ENCODE results near the gene XNDC1N. TPM values are rescaled to one million over a fixed set of nuclear protein-coding genes. Genes with fewer than 3 reads are reported as not detected.

The XNDC1N gene
- total RNA-seq, 1 experiment from 2014 or later, result 18.5 TPM

DNA sequence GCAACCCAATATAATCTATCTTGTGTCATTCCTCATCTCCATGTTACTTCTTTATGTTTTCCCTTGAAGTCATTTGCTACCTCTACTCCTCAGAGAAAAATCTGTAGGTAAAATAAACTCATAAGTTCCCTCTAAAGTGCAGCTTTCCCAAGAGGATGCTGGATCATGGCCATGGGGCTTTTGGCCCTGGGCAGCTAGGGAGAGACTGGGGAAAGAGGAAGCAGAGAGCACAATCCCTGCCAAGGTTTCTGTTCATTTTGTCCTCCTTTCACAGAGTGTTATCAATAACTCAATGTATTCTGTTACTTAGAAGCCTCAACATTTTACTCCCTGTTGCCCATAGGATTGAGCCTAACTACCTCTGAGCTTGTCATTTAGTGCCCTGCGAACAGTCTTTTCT is 9.4 kb upstream of the XNDC1N start:
- intact Hi-C loops (cut with micrococcal nuclease; ENCODE audit: unreplicated experiment), result no loop called here
- Mint-ChIP-seq H3K27me3 (ENCODE audit: unreplicated experiment) (no peaks in the 10 kb centered on the region), H3K36me3 (ENCODE audit: insufficient read depth, unreplicated experiment) (no peaks in the 10 kb centered on the region), H3K4me1 (ENCODE audit: low read depth, unreplicated experiment) (peaks cover 8% of the 10 kb centered on the region), H3K27ac (ENCODE audit: unreplicated experiment) (no peak overlapping the region), H3K9me3 (ENCODE audit: low read depth, unreplicated experiment) (no peaks in the 10 kb centered on the region), H3K4me3 (ENCODE audit: low read depth, unreplicated experiment) (no peak overlapping the region)
- BruUV-seq (replicated peaks), result no TSS peak
- TF ChIP-seq, protein P1, sequence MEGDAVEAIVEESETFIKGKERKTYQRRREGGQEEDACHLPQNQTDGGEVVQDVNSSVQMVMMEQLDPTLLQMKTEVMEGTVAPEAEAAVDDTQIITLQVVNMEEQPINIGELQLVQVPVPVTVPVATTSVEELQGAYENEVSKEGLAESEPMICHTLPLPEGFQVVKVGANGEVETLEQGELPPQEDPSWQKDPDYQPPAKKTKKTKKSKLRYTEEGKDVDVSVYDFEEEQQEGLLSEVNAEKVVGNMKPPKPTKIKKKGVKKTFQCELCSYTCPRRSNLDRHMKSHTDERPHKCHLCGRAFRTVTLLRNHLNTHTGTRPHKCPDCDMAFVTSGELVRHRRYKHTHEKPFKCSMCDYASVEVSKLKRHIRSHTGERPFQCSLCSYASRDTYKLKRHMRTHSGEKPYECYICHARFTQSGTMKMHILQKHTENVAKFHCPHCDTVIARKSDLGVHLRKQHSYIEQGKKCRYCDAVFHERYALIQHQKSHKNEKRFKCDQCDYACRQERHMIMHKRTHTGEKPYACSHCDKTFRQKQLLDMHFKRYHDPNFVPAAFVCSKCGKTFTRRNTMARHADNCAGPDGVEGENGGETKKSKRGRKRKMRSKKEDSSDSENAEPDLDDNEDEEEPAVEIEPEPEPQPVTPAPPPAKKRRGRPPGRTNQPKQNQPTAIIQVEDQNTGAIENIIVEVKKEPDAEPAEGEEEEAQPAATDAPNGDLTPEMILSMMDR (IDR thresholded peaks at IDR 0.05; ENCODE audit: unreplicated experiment), result no peak
- DNase-seq, result no peak
- CTCF ChIA-PET, result interaction anchor here (0.7 kb wide), 2 partner anchors 151 to 615 kb away, joined by 5 read pairs; no protein-coding TSS in a partner anchor

- H3K27ac Mint-ChIP-seq (ENCODE audit: unreplicated experiment), result no peak overlapping the region
- H3K4me3 Mint-ChIP-seq (ENCODE audit: low read depth, unreplicated experiment), result no peak overlapping the region
- H3K4me1 Mint-ChIP-seq (ENCODE audit: low read depth, unreplicated experiment), result peaks cover 11% of the 10 kb centered on the region
- H3K9me3 Mint-ChIP-seq (ENCODE audit: low read depth, unreplicated experiment), result no peaks in the 10 kb centered on the region
- no peak for DNase-seq
- TF ChIP-seq, protein P1 (IDR thresholded peaks at IDR 0.05; ENCODE audit: unreplicated experiment), result no peak
- intact Hi-C loops (cut with micrococcal nuclease; ENCODE audit: unreplicated experiment), result no loop called here
- CTCF ChIA-PET, result no interaction called here
- BruUV-seq (replicated peaks), result no TSS peak
- H3K27me3 Mint-ChIP-seq (ENCODE audit: unreplicated experiment), result no peaks in the 10 kb centered on the region
- no peaks in the 10 kb centered on the region for H3K36me3 Mint-ChIP-seq (ENCODE audit: insufficient read depth, unreplicated experiment)
Observed at GRCh38 chr11:71936825-71937224, 8.4 kb upstream of the XNDC1N start.

DNA sequence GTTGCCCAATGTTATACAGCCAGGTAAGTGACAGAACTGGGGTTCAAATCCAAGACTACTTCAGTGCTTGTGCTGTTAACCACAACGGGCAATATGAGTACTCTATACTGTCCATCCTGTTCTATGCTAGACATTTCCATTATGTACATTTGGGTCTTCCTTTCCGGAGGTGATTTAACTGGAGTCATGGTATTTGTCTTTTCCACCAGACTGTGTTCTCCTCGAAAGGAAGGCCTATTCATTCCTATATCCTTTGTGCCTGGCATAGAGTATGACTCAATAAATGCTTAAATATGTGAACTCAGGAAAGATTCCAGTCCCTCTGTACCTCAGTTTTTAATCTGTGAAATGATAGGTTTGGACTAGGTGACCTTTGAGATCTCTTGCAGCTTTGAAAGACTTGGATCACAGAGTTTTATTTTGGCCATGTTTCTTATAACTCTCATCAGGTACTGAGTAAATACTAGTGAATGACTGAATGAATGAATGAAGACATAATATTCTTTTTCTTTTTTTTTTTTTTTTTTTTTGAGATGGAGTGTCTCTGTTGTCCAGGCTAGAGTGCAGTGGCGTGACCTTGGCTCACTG is 7.0 kb upstream of the XNDC1N start:
- BruUV-seq (replicated peaks), result no TSS peak
- TF ChIP-seq, protein P1 (IDR thresholded peaks at IDR 0.05; ENCODE audit: unreplicated experiment), result no peak
- Mint-ChIP-seq H3K4me3 (ENCODE audit: low read depth, unreplicated experiment) (no peak overlapping the region), H3K4me1 (ENCODE audit: low read depth, unreplicated experiment) (peaks cover 20% of the 10 kb centered on the region), H3K27me3 (ENCODE audit: unreplicated experiment) (no peaks in the 10 kb centered on the region), H3K9me3 (ENCODE audit: low read depth, unreplicated experiment) (no peaks in the 10 kb centered on the region), H3K36me3 (ENCODE audit: insufficient read depth, unreplicated experiment) (no peaks in the 10 kb centered on the region), H3K27ac (ENCODE audit: unreplicated experiment) (no peak overlapping the region)
- no peak for DNase-seq
- intact Hi-C loops (cut with micrococcal nuclease; ENCODE audit: unreplicated experiment), result no loop called here
- CTCF ChIA-PET, result interaction anchor here (0.6 kb wide), 1 partner anchor 1208 kb away, joined by 3 read pairs; no protein-coding TSS in a partner anchor

DNA sequence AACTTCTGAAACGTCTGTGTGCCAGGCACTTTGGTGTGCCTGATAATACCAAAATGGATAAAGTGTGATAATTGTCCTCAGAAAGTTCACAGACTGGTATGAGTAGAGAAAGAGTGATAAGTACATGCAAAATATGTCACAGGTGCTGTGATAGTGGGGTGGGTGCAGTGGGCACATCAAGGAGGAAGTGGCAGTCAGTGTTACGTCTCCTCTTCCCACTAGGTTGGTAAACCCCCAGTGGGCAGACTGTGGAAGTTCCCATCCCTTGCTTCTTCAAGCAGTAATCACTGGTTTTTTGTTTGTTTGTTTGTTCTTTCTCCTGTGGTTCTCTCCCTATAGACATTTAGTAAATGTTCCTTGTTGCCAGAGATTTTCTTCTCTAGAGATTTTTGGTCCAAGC is 5.8 kb upstream of the XNDC1N start:
- Mint-ChIP-seq H3K27ac (ENCODE audit: unreplicated experiment) (no peak overlapping the region), H3K36me3 (ENCODE audit: insufficient read depth, unreplicated experiment) (peaks cover 6% of the 10 kb centered on the region), H3K4me1 (ENCODE audit: low read depth, unreplicated experiment) (peaks cover 30% of the 10 kb centered on the region), H3K4me3 (ENCODE audit: low read depth, unreplicated experiment) (no peak overlapping the region), H3K27me3 (ENCODE audit: unreplicated experiment) (no peaks in the 10 kb centered on the region), H3K9me3 (ENCODE audit: low read depth, unreplicated experiment) (no peaks in the 10 kb centered on the region)
- intact Hi-C loops (cut with micrococcal nuclease; ENCODE audit: unreplicated experiment), result no loop called here
- BruUV-seq (replicated peaks), result no TSS peak
- CTCF ChIA-PET, result no interaction called here
- TF ChIP-seq, protein P1 (IDR thresholded peaks at IDR 0.05; ENCODE audit: unreplicated experiment), result no peak
- no peak for DNase-seq
